ENCODE results near the gene FOXL1. TPM values are rescaled to one million over a fixed set of nuclear protein-coding genes. Genes with fewer than 3 reads are reported as not detected.

FOXL1 gene
- total and polyA plus RNA-seq, 2 of the 13 experiments (the other 11 are each of a cell fraction or from before 2014, with no cell fraction given): not detected

DNA sequence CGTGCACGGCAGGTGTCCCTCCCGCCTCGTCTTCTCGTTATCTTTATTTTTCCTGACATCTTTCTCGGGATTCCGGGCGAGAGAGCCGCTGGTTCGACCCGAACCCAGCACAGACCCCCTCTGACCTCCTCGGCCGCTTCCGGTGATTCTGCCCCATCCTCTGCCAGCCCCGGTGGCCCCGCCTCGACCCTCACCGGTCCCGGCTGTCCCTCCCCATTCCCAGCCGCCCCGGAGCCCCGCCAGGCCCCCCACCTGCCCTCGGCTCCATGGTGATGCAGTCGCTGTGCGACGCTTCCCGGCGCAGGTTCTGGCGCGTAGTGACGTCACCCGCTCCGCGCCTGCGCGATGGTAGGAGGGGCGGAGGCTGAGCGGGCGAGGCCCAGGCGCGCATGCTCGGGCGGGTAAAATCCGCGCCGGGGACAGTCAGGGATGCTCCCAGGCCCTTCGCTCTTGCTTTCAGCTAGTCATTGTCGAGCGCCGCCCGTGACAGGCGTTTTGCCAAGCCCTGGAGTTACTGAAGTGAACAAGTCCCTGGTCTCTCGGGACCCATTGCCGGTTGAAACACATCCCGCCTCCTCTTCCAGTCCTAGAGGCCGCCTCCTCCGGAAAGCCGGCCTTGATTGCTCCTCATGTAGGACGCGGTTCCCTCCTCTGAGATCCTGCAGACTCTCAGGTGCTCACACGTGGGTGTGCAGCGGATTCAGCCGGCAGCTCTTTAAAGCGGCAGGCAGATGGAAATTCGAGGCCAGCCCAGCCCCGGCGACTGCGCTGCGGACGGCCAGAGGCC, 23.2 kb upstream of the FOXL1 start, which contains the start of gene MTHFSD (continued):
- peak; percentile 34; the same call in 1 of the 2 replicates for TF ChIP-seq ZNF124 (CRISPR knock-in tag; IDR thresholded peaks at IDR 0.05)
- TF ChIP-seq, protein P1, sequence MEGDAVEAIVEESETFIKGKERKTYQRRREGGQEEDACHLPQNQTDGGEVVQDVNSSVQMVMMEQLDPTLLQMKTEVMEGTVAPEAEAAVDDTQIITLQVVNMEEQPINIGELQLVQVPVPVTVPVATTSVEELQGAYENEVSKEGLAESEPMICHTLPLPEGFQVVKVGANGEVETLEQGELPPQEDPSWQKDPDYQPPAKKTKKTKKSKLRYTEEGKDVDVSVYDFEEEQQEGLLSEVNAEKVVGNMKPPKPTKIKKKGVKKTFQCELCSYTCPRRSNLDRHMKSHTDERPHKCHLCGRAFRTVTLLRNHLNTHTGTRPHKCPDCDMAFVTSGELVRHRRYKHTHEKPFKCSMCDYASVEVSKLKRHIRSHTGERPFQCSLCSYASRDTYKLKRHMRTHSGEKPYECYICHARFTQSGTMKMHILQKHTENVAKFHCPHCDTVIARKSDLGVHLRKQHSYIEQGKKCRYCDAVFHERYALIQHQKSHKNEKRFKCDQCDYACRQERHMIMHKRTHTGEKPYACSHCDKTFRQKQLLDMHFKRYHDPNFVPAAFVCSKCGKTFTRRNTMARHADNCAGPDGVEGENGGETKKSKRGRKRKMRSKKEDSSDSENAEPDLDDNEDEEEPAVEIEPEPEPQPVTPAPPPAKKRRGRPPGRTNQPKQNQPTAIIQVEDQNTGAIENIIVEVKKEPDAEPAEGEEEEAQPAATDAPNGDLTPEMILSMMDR (CRISPR knock-in tag; IDR thresholded peaks at IDR 0.05): no peak
- no peak for TF ChIP-seq USF2 (IDR thresholded peaks at IDR 0.05; ENCODE audit: low read depth, low read length)
- TF ChIP-seq USF2 (CRISPR knock-in tag; IDR thresholded peaks at IDR 0.05; ENCODE audit: borderline replicate concordance): no peak; the same call in 1 of the 2 replicates
- TF ChIP-seq ZNF563 (CRISPR knock-in tag; IDR thresholded peaks at IDR 0.05): peak; percentile 50; the same call in 1 of the 2 replicates
- no peak for TF ChIP-seq SOX6 (IDR thresholded peaks at IDR 0.05)
- peak; percentile 77 for TF ChIP-seq SOX6 (CRISPR knock-in tag; IDR thresholded peaks at IDR 0.05)
- TF ChIP-seq ZNF12 (CRISPR knock-in tag; IDR thresholded peaks at IDR 0.05): peak; percentile 55; the same call in 1 of the 2 replicates
- no peak for TF ChIP-seq ARNT (IDR thresholded peaks at IDR 0.05)
- TF ChIP-seq CHD2 (IDR thresholded peaks at IDR 0.05; ENCODE audit: low read depth, low read length): no peak
- TF ChIP-seq ZNF567 (CRISPR knock-in tag; IDR thresholded peaks at IDR 0.05; ENCODE audit: borderline replicate concordance): 0 out of 2 replicates have a peak, but pooled peaks have one; percentile 61
- TF ChIP-seq ZNF572 (CRISPR knock-in tag; IDR thresholded peaks at IDR 0.05): no peak
- TF ChIP-seq KLF6 (CRISPR knock-in tag; IDR thresholded peaks at IDR 0.05): peak; percentile 78; the same call in 1 of the 2 replicates
- no peak for TF ChIP-seq NFE2L2 (IDR thresholded peaks at IDR 0.05; ENCODE audit: low read length)
- TF ChIP-seq, protein P2, sequence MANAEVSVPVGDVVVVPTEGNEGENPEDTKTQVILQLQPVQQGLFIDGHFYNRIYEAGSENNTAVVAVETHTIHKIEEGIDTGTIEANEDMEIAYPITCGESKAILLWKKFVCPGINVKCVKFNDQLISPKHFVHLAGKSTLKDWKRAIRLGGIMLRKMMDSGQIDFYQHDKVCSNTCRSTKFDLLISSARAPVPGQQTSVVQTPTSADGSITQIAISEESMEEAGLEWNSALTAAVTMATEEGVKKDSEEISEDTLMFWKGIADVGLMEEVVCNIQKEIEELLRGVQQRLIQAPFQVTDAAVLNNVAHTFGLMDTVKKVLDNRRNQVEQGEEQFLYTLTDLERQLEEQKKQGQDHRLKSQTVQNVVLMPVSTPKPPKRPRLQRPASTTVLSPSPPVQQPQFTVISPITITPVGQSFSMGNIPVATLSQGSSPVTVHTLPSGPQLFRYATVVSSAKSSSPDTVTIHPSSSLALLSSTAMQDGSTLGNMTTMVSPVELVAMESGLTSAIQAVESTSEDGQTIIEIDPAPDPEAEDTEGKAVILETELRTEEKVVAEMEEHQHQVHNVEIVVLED (CRISPR knock-in tag; IDR thresholded peaks at IDR 0.05; ENCODE audit: borderline replicate concordance): peak; percentile 91
- TF ChIP-seq HCFC1 (IDR thresholded peaks at IDR 0.05; ENCODE audit: low read depth, low read length): peak; percentile 79
- TF ChIP-seq, protein P3, sequence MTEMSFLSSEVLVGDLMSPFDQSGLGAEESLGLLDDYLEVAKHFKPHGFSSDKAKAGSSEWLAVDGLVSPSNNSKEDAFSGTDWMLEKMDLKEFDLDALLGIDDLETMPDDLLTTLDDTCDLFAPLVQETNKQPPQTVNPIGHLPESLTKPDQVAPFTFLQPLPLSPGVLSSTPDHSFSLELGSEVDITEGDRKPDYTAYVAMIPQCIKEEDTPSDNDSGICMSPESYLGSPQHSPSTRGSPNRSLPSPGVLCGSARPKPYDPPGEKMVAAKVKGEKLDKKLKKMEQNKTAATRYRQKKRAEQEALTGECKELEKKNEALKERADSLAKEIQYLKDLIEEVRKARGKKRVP (CRISPR knock-in tag; IDR thresholded peaks at IDR 0.05): peak in 1 of 2 experiments; percentile 46; a peak in 1 of 4 replicates
- TF ChIP-seq ATF7-NPFF (CRISPR knock-in tag; IDR thresholded peaks at IDR 0.05; ENCODE audit: low read depth): peak; percentile 49
- TF ChIP-seq JDP2 (CRISPR knock-in tag; IDR thresholded peaks at IDR 0.05; ENCODE audit: borderline replicate concordance): no peak
- peak; percentile 51 for TF ChIP-seq CEBPG (CRISPR knock-in tag; IDR thresholded peaks at IDR 0.05)
- TF ChIP-seq UBTF (CRISPR knock-in tag; IDR thresholded peaks at IDR 0.05): peak; percentile 25
- peak; percentile 57; the same call in 1 of the 2 replicates for TF ChIP-seq FOSL2 (CRISPR knock-in tag; IDR thresholded peaks at IDR 0.05)
